ENCODE measurements around the gene SLC38A8.

GRCh38 chr16:84054916-84055315 lies 12.3 kb upstream of the SLC38A8 start:
- TF ChIP-seq ELF4 (IDR thresholded peaks at IDR 0.05): no peak
- no peak for TF ChIP-seq ZNF384 (IDR thresholded peaks at IDR 0.05)
- TF ChIP-seq SP1 (IDR thresholded peaks at IDR 0.05): no peak
- TF ChIP-seq SUZ12 (IDR thresholded peaks at IDR 0.05): no peak
- no peak for TF ChIP-seq L3MBTL2 (conservative IDR thresholded peaks at IDR 0.05)
- no peak for TF ChIP-seq BHLHE40 (IDR thresholded peaks at IDR 0.05; ENCODE audit: borderline replicate concordance)
- no peak for TF ChIP-seq HDGF (IDR thresholded peaks at IDR 0.05; ENCODE audit: borderline replicate concordance)
- TF ChIP-seq FOXM1 (IDR thresholded peaks at IDR 0.05; ENCODE audit: borderline replicate concordance): no peak
- no peak for TF ChIP-seq PKNOX1 (IDR thresholded peaks at IDR 0.05)
- no peak for TF ChIP-seq LEF1 (IDR thresholded peaks at IDR 0.05; ENCODE audit: borderline replicate concordance)
- TF ChIP-seq NFRKB (IDR thresholded peaks at IDR 0.05): no peak
- TF ChIP-seq FOXK2 (IDR thresholded peaks at IDR 0.05): no peak
